ENCODE measurements around the gene RFX5. TPM values are rescaled to one million over a fixed set of nuclear protein-coding genes. Genes with fewer than 3 reads are reported as not detected.

Gene RFX5
- total and polyA plus RNA-seq, 2 donors (not counting 3 experiments of a cell fraction or from before 2014, with no cell fraction given), result 23.5 to 52.8 TPM

DNA sequence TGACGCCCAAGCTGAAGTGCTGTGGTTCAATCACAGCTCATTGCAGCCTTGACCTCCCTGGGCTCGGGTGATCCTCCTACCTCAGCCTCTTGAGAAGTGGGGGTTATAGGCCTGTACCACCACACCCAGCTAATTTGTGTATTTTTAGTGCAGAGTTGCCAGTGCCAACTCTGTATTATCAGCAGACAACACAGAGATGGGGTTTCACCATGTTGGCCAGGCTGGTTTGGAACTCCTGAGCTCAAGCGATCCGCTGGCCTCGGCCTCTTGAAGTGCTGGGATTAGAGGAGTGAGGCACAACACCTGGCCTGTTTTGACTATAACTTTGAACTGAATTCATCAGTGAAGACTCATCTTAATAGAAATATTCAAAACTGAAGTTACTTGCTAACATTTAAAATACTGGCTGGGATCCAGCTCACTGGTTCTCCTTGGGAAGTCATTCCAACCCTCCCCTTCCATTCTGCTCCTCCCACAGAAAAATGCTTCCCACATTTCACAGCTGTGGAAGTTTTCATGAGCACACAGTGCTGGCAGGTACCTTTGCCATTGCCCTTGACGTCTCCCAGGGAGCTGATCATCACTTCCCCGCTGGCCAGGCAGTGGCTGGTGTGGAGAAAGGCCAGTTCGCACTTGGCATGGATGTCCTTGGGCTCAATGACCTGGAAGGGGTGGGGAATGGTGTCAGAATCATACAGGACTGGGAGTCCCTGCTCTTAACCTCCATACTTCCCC lies 20.8 kb upstream of the RFX5 start:
- Histone ChIP-seq H3K27me3 (ENCODE audit: control insufficient read depth in 2 of 2, insufficient read depth in 2 of 2, low read length in 2 of 2) (no peaks in the 10 kb centered on the region), H3K9ac (replicated peaks; ENCODE audit: extremely low read depth, insufficient read depth, low read length) (no peak overlapping the region), H3K36me3 (ENCODE audit: control insufficient read depth in 2 of 2, extremely low read depth in 1 of 2, insufficient read depth in 2 of 2, low read length in 2 of 2) (no peaks in the 10 kb centered on the region), H3K27ac (ENCODE audit: insufficient read depth, low read depth, low read length) (no peak overlapping the region), H2AFZ (ENCODE audit: low read depth, low read length) (no peak overlapping the region), H4K20me1 (replicated peaks; ENCODE audit: control insufficient read depth, extremely low read depth, insufficient read depth, low read length) (no peaks in the 10 kb centered on the region), H3K4me3 (replicated peaks in 1 of 3; ENCODE audit: insufficient read depth in 1 of 3, low read depth in 1 of 3, low read length in 3 of 3) (no peak overlapping the region), H3K9me1 (replicated peaks; ENCODE audit: control insufficient read depth, extremely low read depth, insufficient read depth, low read length) (no peaks in the 10 kb centered on the region), H3K79me2 (ENCODE audit: control insufficient read depth, insufficient read depth, low read length) (no peaks in the 10 kb centered on the region), H3K9me3 (replicated peaks; ENCODE audit: control insufficient read depth, insufficient read depth, low read length) (no peaks in the 10 kb centered on the region), H3K4me2 (ENCODE audit: insufficient read depth, low read length) (no peak overlapping the region), H3K4me1 (ENCODE audit: control insufficient read depth, extremely low read depth, insufficient read depth, low read length) (peaks cover 8% of the 10 kb centered on the region)
- intact Hi-C loops (cut with micrococcal nuclease), result no loop called here
- no TSS peak for BruUV-seq (replicated peaks)
- dilution Hi-C loops (cut with MboI; ENCODE audit: extremely low pct_ligation_motif_present, low sequenced_read_pairs), result no loop called here
- CTCF ChIA-PET, result interaction anchor here (1.0 to 1.1 kb wide), 2 partner anchors 8 to 67 kb away, joined by 3 read pairs; no protein-coding TSS in a partner anchor
- FAIRE-seq, result no peak
- no peak for DNase-seq (ENCODE audit: low read depth, low spot score)
- no peak for TF ChIP-seq FOS (IDR thresholded peaks at IDR 0.05; ENCODE audit: borderline replicate concordance, insufficient read depth, low read length)
- TF ChIP-seq POLR2A (IDR thresholded peaks at IDR 0.05; ENCODE audit: low read depth, low read length), result no peak
- TF ChIP-seq MYC (IDR thresholded peaks at IDR 0.05; ENCODE audit: low read depth, low read length), result no peak
- TF ChIP-seq GATA2 (IDR thresholded peaks at IDR 0.05; ENCODE audit: insufficient read depth, insufficient read length, low read depth, low read length), result no peak
- TF ChIP-seq EZH2 (IDR thresholded peaks at IDR 0.05; ENCODE audit: borderline replicate concordance, low read depth, low read length, severe bottlenecking), result no peak
- TF ChIP-seq JUN (IDR thresholded peaks at IDR 0.05; ENCODE audit: borderline replicate concordance, insufficient read depth, insufficient read length, low read depth), result no peak
- TF ChIP-seq, protein P1, sequence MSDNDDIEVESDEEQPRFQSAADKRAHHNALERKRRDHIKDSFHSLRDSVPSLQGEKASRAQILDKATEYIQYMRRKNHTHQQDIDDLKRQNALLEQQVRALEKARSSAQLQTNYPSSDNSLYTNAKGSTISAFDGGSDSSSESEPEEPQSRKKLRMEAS (IDR thresholded peaks at IDR 0.05; ENCODE audit: insufficient read depth, insufficient read length), result no peak
- no peak for TF ChIP-seq POLR2AphosphoS5 (IDR thresholded peaks at IDR 0.05; ENCODE audit: insufficient read depth, low read depth, low read length)
- TF ChIP-seq, protein P2, sequence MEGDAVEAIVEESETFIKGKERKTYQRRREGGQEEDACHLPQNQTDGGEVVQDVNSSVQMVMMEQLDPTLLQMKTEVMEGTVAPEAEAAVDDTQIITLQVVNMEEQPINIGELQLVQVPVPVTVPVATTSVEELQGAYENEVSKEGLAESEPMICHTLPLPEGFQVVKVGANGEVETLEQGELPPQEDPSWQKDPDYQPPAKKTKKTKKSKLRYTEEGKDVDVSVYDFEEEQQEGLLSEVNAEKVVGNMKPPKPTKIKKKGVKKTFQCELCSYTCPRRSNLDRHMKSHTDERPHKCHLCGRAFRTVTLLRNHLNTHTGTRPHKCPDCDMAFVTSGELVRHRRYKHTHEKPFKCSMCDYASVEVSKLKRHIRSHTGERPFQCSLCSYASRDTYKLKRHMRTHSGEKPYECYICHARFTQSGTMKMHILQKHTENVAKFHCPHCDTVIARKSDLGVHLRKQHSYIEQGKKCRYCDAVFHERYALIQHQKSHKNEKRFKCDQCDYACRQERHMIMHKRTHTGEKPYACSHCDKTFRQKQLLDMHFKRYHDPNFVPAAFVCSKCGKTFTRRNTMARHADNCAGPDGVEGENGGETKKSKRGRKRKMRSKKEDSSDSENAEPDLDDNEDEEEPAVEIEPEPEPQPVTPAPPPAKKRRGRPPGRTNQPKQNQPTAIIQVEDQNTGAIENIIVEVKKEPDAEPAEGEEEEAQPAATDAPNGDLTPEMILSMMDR (IDR thresholded peaks at IDR 0.05; ENCODE audit: extremely low read depth in 1 of 2, insufficient read depth in 1 of 2, low read depth in 1 of 2, low read length in 2 of 2), result no peak
- POLR2A ChIA-PET, result no interaction called here

Measured in endothelial cell of umbilical vein (primary cell).